Upper lobe of left lung (tissue), 6 donors: Measurements from ENCODE around the gene PRKN. TPM values are rescaled to one million over a fixed set of nuclear protein-coding genes. Genes with fewer than 3 reads are reported as not detected.

ENCODE experiments used
- ATAC-seq, 2 donors: fragments of 200-7000 bp; cut with Tn5 transposase; one replicate each; pipeline ENCODE4 v1.9.1; 2022; ENCODE audit warnings: mild to moderate bottlenecking in 2 of 2, moderate library complexity in 2 of 2; ENCODE audit not compliant: low FRiP score in 2 of 2
- DNase-seq, 2 donors: peaks; one replicate each; pipeline ENCODE4 v3.0.0-alpha.2; 2019 to 2020
- H3K27ac ChIP-seq, 4 donors: fragments of 200-600 bp; sonication (generic); one replicate each; pipeline ENCODE4 v1.5.1; 2016 to 2019
- H3K27me3 ChIP-seq, 4 donors: fragments of 200-600 bp; sonication (generic); one replicate each; pipeline ENCODE4 v1.5.1; 2017 to 2019
- H3K36me3 ChIP-seq, 4 donors: fragments of 200-600 bp; sonication (generic); one replicate each; pipeline ENCODE4 v1.5.1; 2016 to 2019
- H3K4me1 ChIP-seq, 4 donors: fragments of 200-600 bp; sonication (generic); one replicate each; pipeline ENCODE4 v1.5.1; 2018 to 2019
- H3K4me3 ChIP-seq, 4 donors: fragments of 200-600 bp; sonication (generic); one replicate each; pipeline ENCODE4 v1.5.1; 2017 to 2019; ENCODE audit warnings: mild to moderate bottlenecking in 2 of 4, moderate library complexity in 1 of 4
- H3K9me3 ChIP-seq, 4 donors: fragments of 200-600 bp; sonication (generic); one replicate each; pipeline ENCODE4 v1.5.1; 2018 to 2019
- EP300 ChIP-seq, 4 donors: sonication (generic); formaldehyde crosslinking; IDR thresholded peaks; one replicate each; pipeline ENCODE4 v1.5.1; 2017; ENCODE audit warnings: antibody characterized with exemption in 4 of 4, control low read depth in 2 of 4
- POLR2A ChIP-seq, 4 donors: fragments of 450-650 bp; IDR thresholded peaks; one replicate each; pipeline ENCODE4 v1.5.1; 2016 to 2017; ENCODE audit warnings: antibody characterized with exemption in 4 of 4, mild to moderate bottlenecking in 2 of 4
- POLR2AphosphoS5 ChIP-seq, 2 donors: sonication (generic); formaldehyde crosslinking; IDR thresholded peaks; one replicate each; pipeline ENCODE4 v1.5.1; 2017; ENCODE audit warnings: antibody characterized with exemption in 2 of 2
- WGBS, 2 donors: methylation state at CpG; one replicate each; pipeline ENCODE4 v1.1.5; 2017 to 2018; 5-methylcytosine and 5-hydroxymethylcytosine counted together
- total RNA-seq, 6 donors: library from RNA; depleted of rRNA in 4 of 6; stranded (reverse); fragments of >200 nt in 4 of 6; gene quantifications; one replicate each; pipeline versions ENCODE4 v1.1.0 to v1.2.1, GENCODE V29; 2016 to 2021
- TF ChIP-seq, protein P1 (sequence below), 6 experiments: fragments of 450-650 bp in 4 of 6; fragments of 200-600 bp in 2 of 6; sonication (generic) in 2 of 6; IDR thresholded peaks; one replicate each; pipeline ENCODE4 v1.5.1; 2016 to 2019; ENCODE audit warnings: antibody characterized with exemption in 6 of 6
- donor health status: DM: no; HTN: no; CAD: no; lungs with moderate emphysema.
- donor health status: DM: no; HTN: yes; CAD: no; lungs with severe emphysema.

PRKN gene
- total RNA-seq, 6 donors from 2014 or later: 2.7 to 29.3 (median 5.5) TPM

DNA sequence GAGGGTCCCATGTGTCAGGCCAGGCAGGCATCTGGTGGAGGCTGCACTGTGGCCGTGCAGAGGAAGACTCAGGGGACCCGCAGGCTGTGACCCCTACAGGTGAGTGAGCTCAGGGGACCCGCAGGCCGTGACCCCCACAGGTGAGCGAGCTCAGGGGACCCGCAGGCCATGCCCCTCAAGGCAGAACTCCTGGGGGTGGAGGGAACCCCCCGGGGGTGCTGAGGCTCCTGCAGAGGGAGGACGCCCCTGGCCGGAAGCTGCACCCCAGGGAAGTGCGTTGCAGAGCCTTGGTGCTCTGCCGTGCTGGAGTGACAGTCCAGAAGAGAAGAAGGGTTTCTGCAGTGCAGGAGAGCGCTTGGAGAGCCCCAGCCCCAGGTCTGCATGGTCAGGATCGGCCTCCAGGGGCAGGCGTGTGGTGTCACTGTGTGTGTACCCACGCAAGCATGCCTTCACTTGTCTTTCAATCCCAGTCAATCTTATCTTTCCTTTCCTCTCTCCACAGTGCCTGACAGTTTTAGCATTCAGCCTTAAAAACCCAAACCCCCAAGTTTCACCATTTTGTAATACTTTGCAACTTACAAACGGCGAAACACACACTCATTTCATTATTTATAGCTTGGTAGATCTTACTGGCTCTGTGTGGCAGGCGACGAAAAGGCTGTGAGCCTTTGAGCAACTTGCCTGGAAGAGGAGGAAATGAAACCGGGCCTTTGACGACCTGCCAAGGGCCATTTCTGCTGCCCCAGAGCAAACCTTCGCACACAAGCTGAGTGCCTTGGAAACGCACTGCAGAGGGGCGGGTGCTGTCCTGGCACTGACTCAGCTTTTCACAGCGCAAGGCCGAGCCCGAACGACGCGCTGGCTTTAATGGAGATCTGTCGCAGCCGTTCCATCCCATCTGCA lies 1352.3 kb downstream of the PRKN start:
- TF ChIP-seq POLR2A (IDR thresholded peaks at IDR 0.05) (no peak), EP300 (IDR thresholded peaks at IDR 0.05) (no peak)
- TF ChIP-seq, protein P1, sequence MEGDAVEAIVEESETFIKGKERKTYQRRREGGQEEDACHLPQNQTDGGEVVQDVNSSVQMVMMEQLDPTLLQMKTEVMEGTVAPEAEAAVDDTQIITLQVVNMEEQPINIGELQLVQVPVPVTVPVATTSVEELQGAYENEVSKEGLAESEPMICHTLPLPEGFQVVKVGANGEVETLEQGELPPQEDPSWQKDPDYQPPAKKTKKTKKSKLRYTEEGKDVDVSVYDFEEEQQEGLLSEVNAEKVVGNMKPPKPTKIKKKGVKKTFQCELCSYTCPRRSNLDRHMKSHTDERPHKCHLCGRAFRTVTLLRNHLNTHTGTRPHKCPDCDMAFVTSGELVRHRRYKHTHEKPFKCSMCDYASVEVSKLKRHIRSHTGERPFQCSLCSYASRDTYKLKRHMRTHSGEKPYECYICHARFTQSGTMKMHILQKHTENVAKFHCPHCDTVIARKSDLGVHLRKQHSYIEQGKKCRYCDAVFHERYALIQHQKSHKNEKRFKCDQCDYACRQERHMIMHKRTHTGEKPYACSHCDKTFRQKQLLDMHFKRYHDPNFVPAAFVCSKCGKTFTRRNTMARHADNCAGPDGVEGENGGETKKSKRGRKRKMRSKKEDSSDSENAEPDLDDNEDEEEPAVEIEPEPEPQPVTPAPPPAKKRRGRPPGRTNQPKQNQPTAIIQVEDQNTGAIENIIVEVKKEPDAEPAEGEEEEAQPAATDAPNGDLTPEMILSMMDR (IDR thresholded peaks at IDR 0.05): peak in 3 of 6 experiments; percentile 23 to 48 (median 33)
- WGBS, 2 donors: 42 to 52% methylated on average over 26 to 32 of the region's 32 CpGs
- peak; percentile 77 to 91 for DNase-seq
- Histone ChIP-seq H3K9me3 (no peaks in the 10 kb centered on the region), H3K4me1 (peaks cover 9 to 16% (median 11%) of the 10 kb centered on the region in 4 donors), H3K27me3 (no peaks in the 10 kb centered on the region), H3K27ac (peak overlapping the region in 3 of 4 donors; percentile 24 to 58 (median 56)), H3K4me3 (peak overlapping the region in 2 of 4 donors; percentile 7 to 26), H3K36me3 (no peaks in the 10 kb centered on the region)
- ATAC-seq: peak; percentile 76 to 81

DNA sequence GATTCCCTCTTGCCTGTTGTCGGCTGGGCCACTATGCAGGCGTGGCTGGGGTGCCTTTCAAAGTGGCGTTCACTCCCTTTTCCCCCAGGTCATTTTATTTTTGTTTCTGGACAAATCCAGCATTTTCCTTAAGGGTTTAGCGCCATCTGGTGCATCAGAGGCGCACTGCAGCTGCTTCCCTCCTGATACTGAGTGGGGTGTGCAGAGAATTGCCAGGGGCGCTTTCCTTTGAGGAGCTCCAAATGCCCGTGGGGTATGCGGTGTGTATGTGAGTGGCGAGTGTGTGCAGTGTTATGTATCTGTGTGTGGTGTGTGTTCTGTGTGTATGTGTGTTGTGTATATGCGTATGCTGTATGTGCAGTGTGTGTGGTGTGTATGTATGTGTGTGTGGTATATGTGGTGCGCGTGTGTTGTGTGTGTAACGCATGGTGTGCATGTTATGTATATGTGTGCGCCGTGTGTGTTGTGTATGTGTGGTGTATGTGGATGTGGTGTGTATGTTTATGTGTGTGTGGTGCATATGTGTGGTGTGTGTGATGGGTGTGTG lies 1353.6 kb downstream of the PRKN start:
- Histone ChIP-seq H3K4me1 (peaks cover 9 to 16% (median 11%) of the 10 kb centered on the region in 4 donors), H3K27me3 (no peaks in the 10 kb centered on the region), H3K27ac (no peak overlapping the region), H3K9me3 (no peaks in the 10 kb centered on the region), H3K36me3 (no peaks in the 10 kb centered on the region), H3K4me3 (no peak overlapping the region)
- 35 to 40% methylated on average over 14 to 15 of the region's 15 CpGs for WGBS, 2 donors
- no peak for TF ChIP-seq EP300 (IDR thresholded peaks at IDR 0.05)
- TF ChIP-seq, protein P1 (IDR thresholded peaks at IDR 0.05): peak; percentile 83 to 96 (median 90)
- peak in 1 of 4 donors; percentile 12 for TF ChIP-seq POLR2A (IDR thresholded peaks at IDR 0.05)
- no peak for TF ChIP-seq POLR2AphosphoS5 (IDR thresholded peaks at IDR 0.05)
- peak in 1 of 2 donors; percentile 51 for DNase-seq
- peak; percentile 49 to 65 for ATAC-seq

DNA sequence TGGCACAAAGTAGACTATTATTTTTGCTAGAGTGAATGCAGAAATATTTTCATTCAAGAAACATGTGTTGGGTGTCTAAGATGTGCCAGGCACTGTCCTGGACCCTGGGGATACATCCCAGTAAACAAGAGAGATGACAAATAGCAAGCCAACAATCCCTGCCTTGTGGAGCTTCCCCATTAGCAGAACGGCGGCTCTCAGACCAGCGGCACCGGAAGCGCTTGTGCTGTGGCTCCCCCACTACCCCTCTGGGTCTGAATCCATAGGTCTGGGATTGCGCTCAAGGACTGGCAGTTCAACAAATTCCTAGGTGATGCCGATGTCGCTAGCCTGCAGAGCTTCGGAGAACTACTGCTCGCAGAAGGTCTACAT lies 1355.2 kb downstream of the PRKN start:
- WGBS, 2 donors: 87 to 91% methylated on average over 10 of the region's 10 CpGs
- no peaks in the 10 kb centered on the region for H3K36me3 ChIP-seq
- DNase-seq (peak in 1 of 2 donors; percentile 51), ATAC-seq (no peak)
- H3K9me3 ChIP-seq: no peaks in the 10 kb centered on the region
- no peaks in the 10 kb centered on the region for H3K27me3 ChIP-seq
- H3K4me1 ChIP-seq: peaks cover 9 to 16% (median 11%) of the 10 kb centered on the region in 4 donors
- no peak overlapping the region for H3K4me3 ChIP-seq
- TF ChIP-seq, protein P1 (IDR thresholded peaks at IDR 0.05): no peak
- H3K27ac ChIP-seq: no peak overlapping the region

DNA sequence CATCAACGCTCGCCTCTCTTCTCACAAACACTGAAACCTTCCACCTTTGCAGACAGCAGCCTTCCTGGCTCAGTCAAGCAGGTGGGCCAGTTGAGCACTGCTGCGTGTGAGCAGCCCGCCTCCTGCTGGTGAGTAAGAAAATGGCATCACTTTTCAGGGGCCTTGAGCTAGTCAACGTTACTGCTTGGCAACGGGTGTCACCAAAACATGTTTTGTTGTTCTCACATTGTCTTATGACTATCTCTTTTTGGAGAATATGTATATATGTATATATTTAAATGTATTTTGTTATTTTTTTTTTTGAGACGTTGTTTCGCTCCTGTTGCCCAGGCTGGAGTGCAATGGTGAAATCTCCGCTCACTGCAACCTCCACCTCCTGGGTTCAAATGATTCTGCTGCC lies 1356.7 kb downstream of the PRKN start:
- Histone ChIP-seq H3K27ac (no peak overlapping the region), H3K4me1 (peaks cover 8 to 15% (median 10%) of the 10 kb centered on the region in 4 donors), H3K9me3 (no peaks in the 10 kb centered on the region), H3K36me3 (no peaks in the 10 kb centered on the region), H3K27me3 (no peaks in the 10 kb centered on the region), H3K4me3 (no peak overlapping the region)
- peak in 1 of 2 donors; percentile 69 for ATAC-seq
- no peak for TF ChIP-seq POLR2AphosphoS5 (IDR thresholded peaks at IDR 0.05)
- TF ChIP-seq, protein P1 (IDR thresholded peaks at IDR 0.05): peak; percentile 70 to 85 (median 78)
- WGBS, 2 donors: 29 to 36% methylated on average over 9 of the region's 9 CpGs
- peak; percentile 34 to 71 for DNase-seq
